Panc1 (cell line): ENCODE data around the gene APOBEC3G.

Experiments
- CTCF ChIP-seq: fragments of 450-650 bp; IDR thresholded peaks from 2 replicates; pipeline ENCODE4 v1.5.1; 2017; ENCODE audit warnings: mild to moderate bottlenecking
- POLR2AphosphoS5 ChIP-seq: IDR thresholded peaks from 2 replicates; pipeline ENCODE4 v1.6.1; 2012; ENCODE audit warnings: mild to moderate bottlenecking, low read depth, low read length, moderate library complexity
- SIN3A ChIP-seq: IDR thresholded peaks from 2 replicates; pipeline ENCODE4 v1.6.1; 2012; ENCODE audit warnings: low read depth, mild to moderate bottlenecking, low read length, moderate library complexity, borderline replicate concordance; ENCODE audit not compliant: insufficient read depth
- TCF7L2 ChIP-seq: IDR thresholded peaks from 2 replicates; pipeline ENCODE4 v1.6.1; 2011; ENCODE audit warnings: mild to moderate bottlenecking, low read depth, low read length, inconsistent platforms

DNA sequence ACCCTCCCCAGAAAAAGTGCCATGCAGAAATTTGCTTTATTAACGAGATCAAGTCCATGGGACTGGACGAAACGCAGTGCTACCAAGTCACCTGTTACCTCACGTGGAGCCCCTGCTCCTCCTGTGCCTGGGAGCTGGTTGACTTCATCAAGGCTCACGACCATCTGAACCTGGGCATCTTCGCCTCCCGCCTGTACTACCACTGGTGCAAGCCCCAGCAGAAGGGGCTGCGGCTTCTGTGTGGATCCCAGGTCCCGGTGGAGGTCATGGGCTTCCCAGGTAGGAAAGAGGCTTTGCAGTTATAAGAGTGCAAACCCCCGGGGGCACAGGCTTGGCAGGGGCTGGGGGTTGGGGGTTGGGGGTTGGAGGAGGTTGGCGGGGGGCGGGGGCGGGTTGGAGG lies 24.2 kb downstream of the APOBEC3G start:
- TF ChIP-seq CTCF: no peak
- TF ChIP-seq POLR2AphosphoS5: no peak
- TF ChIP-seq SIN3A: no peak
- TF ChIP-seq TCF7L2: no peak
